ENCODE results near the gene CACNA2D1.

- TF ChIP-seq POLR2A (IDR thresholded peaks at IDR 0.05) (no peak), CTCF (IDR thresholded peaks at IDR 0.05) (no peak), POLR2AphosphoS5 (IDR thresholded peaks at IDR 0.05) (no peak)
Measured at GRCh38 chr7:81903115-81903514, 540.5 kb downstream of the CACNA2D1 start.
